ENCODE data around the gene ZCCHC2. TPM values are rescaled to one million over a fixed set of nuclear protein-coding genes. Genes with fewer than 3 reads are reported as not detected.

ZCCHC2 gene
- total and polyA plus RNA-seq, 2 of the 13 experiments (the other 11 are each of a cell fraction or from before 2014, with no cell fraction given), result 62.5 to 76.1 TPM

GRCh38 chr18:62607302-62607701 is 84.5 kb downstream of the ZCCHC2 start (continued):
- TF ChIP-seq GATAD1 (CRISPR knock-in tag; IDR thresholded peaks at IDR 0.05), result no peak
- TF ChIP-seq ZSCAN30 (CRISPR knock-in tag; IDR thresholded peaks at IDR 0.05), result no peak
- TF ChIP-seq CCAR2 (optimal IDR thresholded peaks at IDR 0.05; ENCODE audit: low read depth, low read length), result no peak
- TF ChIP-seq CEBPG (CRISPR knock-in tag; IDR thresholded peaks at IDR 0.05), result no peak
- TF ChIP-seq DNMT1 (CRISPR knock-in tag; IDR thresholded peaks at IDR 0.05), result no peak
- TF ChIP-seq AKAP8 (CRISPR knock-in tag; IDR thresholded peaks at IDR 0.05), result no peak
- no peak for TF ChIP-seq FOXA1 (IDR thresholded peaks at IDR 0.05)
- TF ChIP-seq FOXA1 (CRISPR knock-in tag; IDR thresholded peaks at IDR 0.05), result no peak
- TF ChIP-seq MZF1 (CRISPR knock-in tag; IDR thresholded peaks at IDR 0.05; ENCODE audit: borderline replicate concordance), result no peak
- no peak for TF ChIP-seq MYC (CRISPR knock-in tag; IDR thresholded peaks at IDR 0.05; ENCODE audit: borderline replicate concordance)
- no peak for TF ChIP-seq CREB3 (CRISPR knock-in tag; IDR thresholded peaks at IDR 0.05)
- TF ChIP-seq PRMT3 (CRISPR knock-in tag; IDR thresholded peaks at IDR 0.05; ENCODE audit: borderline replicate concordance, low read depth), result no peak
- no peak for TF ChIP-seq SIN3A (IDR thresholded peaks at IDR 0.05; ENCODE audit: borderline replicate concordance, low read depth, low read length)
- TF ChIP-seq EED (CRISPR knock-in tag; IDR thresholded peaks at IDR 0.05), result no peak
- TF ChIP-seq KLF16 (CRISPR knock-in tag; IDR thresholded peaks at IDR 0.05), result 0 out of 4 replicates have a peak, but pooled peaks of 1 of the 2 experiments have one; percentile 21
- no peak for TF ChIP-seq CHD2 (IDR thresholded peaks at IDR 0.05; ENCODE audit: low read depth, low read length)
- peak; percentile 55 for TF ChIP-seq HDAC1 (CRISPR knock-in tag; IDR thresholded peaks at IDR 0.05)
- TF ChIP-seq PITX1 (CRISPR knock-in tag; IDR thresholded peaks at IDR 0.05), result no peak
- TF ChIP-seq ZNF260 (CRISPR knock-in tag; IDR thresholded peaks at IDR 0.05; ENCODE audit: borderline replicate concordance, low read depth), result no peak
- no peak for TF ChIP-seq JUNB (CRISPR knock-in tag; IDR thresholded peaks at IDR 0.05; ENCODE audit: borderline replicate concordance)
- TF ChIP-seq NRL (CRISPR knock-in tag; IDR thresholded peaks at IDR 0.05; ENCODE audit: borderline replicate concordance), result no peak
- no peak for TF ChIP-seq SNAI1 (CRISPR knock-in tag; IDR thresholded peaks at IDR 0.05; ENCODE audit: borderline replicate concordance)
- peak; percentile 70 for TF ChIP-seq NR2C2 (CRISPR knock-in tag; IDR thresholded peaks at IDR 0.05; ENCODE audit: borderline replicate concordance)
- no peak for TF ChIP-seq ZHX1 (CRISPR knock-in tag; IDR thresholded peaks at IDR 0.05; ENCODE audit: low read depth)
- no peak for TF ChIP-seq ZNF567 (CRISPR knock-in tag; IDR thresholded peaks at IDR 0.05; ENCODE audit: borderline replicate concordance)
- no peak for TF ChIP-seq ZFYVE20 (CRISPR knock-in tag; IDR thresholded peaks at IDR 0.05; ENCODE audit: borderline replicate concordance, low read depth)
- no peak for TF ChIP-seq FOSL2 (CRISPR knock-in tag; IDR thresholded peaks at IDR 0.05)
- no peak for TF ChIP-seq ZIK1 (CRISPR knock-in tag; IDR thresholded peaks at IDR 0.05; ENCODE audit: borderline replicate concordance, low read depth)
